ENCODE data around the gene AFF3.

The AFF3 gene

GRCh38 chr2:99609851-99610381 lies 532.5 kb downstream of the AFF3 start:
- DNase-seq (ENCODE audit: low read depth in 2 of 2), result no peak

- DNase-seq (ENCODE audit: low read depth in 2 of 2), result no peak
Measured at GRCh38 chr2:99608861-99609260, 533.5 kb downstream of the AFF3 start.

- DNase-seq (ENCODE audit: low read depth in 2 of 2), result no peak
Measured at GRCh38 chr2:99607861-99608491, 534.4 kb downstream of the AFF3 start.

- no peak for DNase-seq (ENCODE audit: low read depth in 2 of 2)
Measured at GRCh38 chr2:99607454-99607853, 534.9 kb downstream of the AFF3 start.

- no peak for DNase-seq (ENCODE audit: low read depth in 2 of 2)
Measured at GRCh38 chr2:99605036-99605435, 537.4 kb downstream of the AFF3 start.

- DNase-seq (ENCODE audit: low read depth in 2 of 2), result no peak
Measured at GRCh38 chr2:99602476-99602875, 539.9 kb downstream of the AFF3 start.

- DNase-seq (ENCODE audit: low read depth in 2 of 2), result no peak
Measured at GRCh38 chr2:99600981-99601651, 541.3 kb downstream of the AFF3 start.

- no peak for DNase-seq (ENCODE audit: low read depth in 2 of 2)
Measured at GRCh38 chr2:99598441-99598840, 543.9 kb downstream of the AFF3 start.

GRCh38 chr2:99597616-99598015 lies 544.8 kb downstream of the AFF3 start:
- no peak for DNase-seq (ENCODE audit: low read depth in 2 of 2)

- no peak for DNase-seq (ENCODE audit: low read depth in 2 of 2)
Measured at GRCh38 chr2:99595373-99595772, 547.0 kb downstream of the AFF3 start.

GRCh38 chr2:99593692-99594427 lies 548.5 kb downstream of the AFF3 start:
- no peak for DNase-seq (ENCODE audit: low read depth in 2 of 2)

- no peak for DNase-seq (ENCODE audit: low read depth in 2 of 2)
Measured at GRCh38 chr2:99576775-99577174, 565.6 kb downstream of the AFF3 start.

GRCh38 chr2:99573634-99574251 lies 568.6 kb downstream of the AFF3 start:
- DNase-seq (ENCODE audit: low read depth in 2 of 2), result no peak

GRCh38 chr2:99572373-99573164 lies 569.8 kb downstream of the AFF3 start:
- no peak for DNase-seq (ENCODE audit: low read depth in 2 of 2)

GRCh38 chr2:99571954-99572353 lies 570.4 kb downstream of the AFF3 start:
- DNase-seq (ENCODE audit: low read depth in 2 of 2), result no peak

GRCh38 chr2:99571533-99571932 lies 570.9 kb downstream of the AFF3 start:
- DNase-seq (ENCODE audit: low read depth in 2 of 2), result no peak

- DNase-seq (ENCODE audit: low read depth in 2 of 2), result no peak
Measured at GRCh38 chr2:99571021-99571420, 571.4 kb downstream of the AFF3 start.

GRCh38 chr2:99569386-99569785 lies 573.0 kb downstream of the AFF3 start:
- DNase-seq (ENCODE audit: low read depth in 2 of 2), result no peak

GRCh38 chr2:99565227-99565626 lies 577.2 kb downstream of the AFF3 start:
- DNase-seq (ENCODE audit: low read depth in 2 of 2), result no peak

- no peak for DNase-seq (ENCODE audit: low read depth in 2 of 2)
Measured at GRCh38 chr2:99562516-99562915, 579.9 kb downstream of the AFF3 start.

GRCh38 chr2:99561804-99562203 lies 580.6 kb downstream of the AFF3 start:
- DNase-seq (ENCODE audit: low read depth in 2 of 2), result no peak

All from stimulated activated CD8-positive, alpha-beta memory T cell treated with anti-CD3 and anti-CD28 coated beads, Interleukin-15, amount 100 ng/mL, for 48 hours (primary cell).